GM18868 (cell line): Measurements from ENCODE around the gene CACYBP.

ENCODE experiments used
- ATAC-seq: cut with Tn5 transposase; IDR thresholded peaks from one replicate; pipeline ENCODE4 v1.9.1; 2021; ENCODE audit warnings: mild to moderate bottlenecking, moderate library complexity; ENCODE audit not compliant: unreplicated experiment

The CACYBP gene

GRCh38 chr1:174971902-174972301 lies 27.8 kb upstream of the CACYBP start:
- ATAC-seq: no peak

GRCh38 chr1:174974711-174975119 lies 25.0 kb upstream of the CACYBP start:
- no peak for ATAC-seq

GRCh38 chr1:174975764-174976163 lies 24.0 kb upstream of the CACYBP start:
- ATAC-seq: no peak

- ATAC-seq: no peak
Measured at GRCh38 chr1:174976436-174977108, 23.2 kb upstream of the CACYBP start.

GRCh38 chr1:174982971-174983689 lies 16.6 kb upstream of the CACYBP start:
- no peak for ATAC-seq

GRCh38 chr1:174984952-174985351 lies 14.8 kb upstream of the CACYBP start:
- ATAC-seq: no peak

- ATAC-seq: no peak
Measured at GRCh38 chr1:174988539-174988938, 11.2 kb upstream of the CACYBP start.

GRCh38 chr1:174988986-174989385 lies 10.8 kb upstream of the CACYBP start:
- no peak for ATAC-seq

GRCh38 chr1:174989536-174990220 lies 10.1 kb upstream of the CACYBP start:
- no peak for ATAC-seq

GRCh38 chr1:174990382-174990999 lies 9.3 kb upstream of the CACYBP start:
- ATAC-seq: no peak

- no peak for ATAC-seq
Measured at GRCh38 chr1:174991473-174991872, 8.3 kb upstream of the CACYBP start.

- ATAC-seq: no peak
Measured at GRCh38 chr1:174995121-174995520, 4.6 kb upstream of the CACYBP start.

- no peak for ATAC-seq
Measured at GRCh38 chr1:174995916-174996315, 3.8 kb upstream of the CACYBP start.

GRCh38 chr1:174996476-174996875 lies 3.3 kb upstream of the CACYBP start:
- no peak for ATAC-seq

- ATAC-seq: no peak
Measured at GRCh38 chr1:174997041-174997440, 2.7 kb upstream of the CACYBP start.

- peak; percentile 13 for ATAC-seq
Measured at GRCh38 chr1:174998569-174999215, 1.1 kb upstream of the CACYBP start.

GRCh38 chr1:174999216-174999935 lies 371 bp upstream of the CACYBP start:
- peak; percentile 77 for ATAC-seq

GRCh38 chr1:175000697-175001187 lies 995 bp downstream of the CACYBP start:
- ATAC-seq: no peak

GRCh38 chr1:175002910-175003517 lies 3.3 kb downstream of the CACYBP start:
- ATAC-seq: no peak

- ATAC-seq: no peak
Measured at GRCh38 chr1:175003521-175003920, 3.8 kb downstream of the CACYBP start.
